ENCODE measurements around the gene USF1.

DNA sequence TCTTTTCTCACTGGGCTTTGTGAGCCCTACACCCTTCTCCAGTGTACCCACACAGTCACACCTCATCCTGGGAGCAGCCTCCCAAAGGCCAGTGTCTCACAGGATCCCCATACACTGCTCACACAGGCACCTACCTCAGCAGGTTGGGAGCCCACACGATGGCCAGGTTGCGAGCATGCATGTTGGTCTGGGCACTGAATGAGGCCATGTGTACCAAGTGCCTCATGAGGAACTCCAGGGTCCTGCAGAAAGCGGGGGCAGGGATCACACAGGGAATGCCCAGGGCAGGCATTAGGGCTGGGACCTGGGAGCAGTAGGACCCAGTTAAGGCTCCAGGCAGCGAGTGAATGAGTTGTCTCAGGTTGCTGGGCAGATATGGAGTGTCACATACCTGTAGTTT lies 8.5 kb upstream of the USF1 start:
- TF ChIP-seq POLR2A (IDR thresholded peaks at IDR 0.05) = no peak
- TF ChIP-seq POLR2AphosphoS5 (IDR thresholded peaks at IDR 0.05) = no peak
- TF ChIP-seq, protein P1, sequence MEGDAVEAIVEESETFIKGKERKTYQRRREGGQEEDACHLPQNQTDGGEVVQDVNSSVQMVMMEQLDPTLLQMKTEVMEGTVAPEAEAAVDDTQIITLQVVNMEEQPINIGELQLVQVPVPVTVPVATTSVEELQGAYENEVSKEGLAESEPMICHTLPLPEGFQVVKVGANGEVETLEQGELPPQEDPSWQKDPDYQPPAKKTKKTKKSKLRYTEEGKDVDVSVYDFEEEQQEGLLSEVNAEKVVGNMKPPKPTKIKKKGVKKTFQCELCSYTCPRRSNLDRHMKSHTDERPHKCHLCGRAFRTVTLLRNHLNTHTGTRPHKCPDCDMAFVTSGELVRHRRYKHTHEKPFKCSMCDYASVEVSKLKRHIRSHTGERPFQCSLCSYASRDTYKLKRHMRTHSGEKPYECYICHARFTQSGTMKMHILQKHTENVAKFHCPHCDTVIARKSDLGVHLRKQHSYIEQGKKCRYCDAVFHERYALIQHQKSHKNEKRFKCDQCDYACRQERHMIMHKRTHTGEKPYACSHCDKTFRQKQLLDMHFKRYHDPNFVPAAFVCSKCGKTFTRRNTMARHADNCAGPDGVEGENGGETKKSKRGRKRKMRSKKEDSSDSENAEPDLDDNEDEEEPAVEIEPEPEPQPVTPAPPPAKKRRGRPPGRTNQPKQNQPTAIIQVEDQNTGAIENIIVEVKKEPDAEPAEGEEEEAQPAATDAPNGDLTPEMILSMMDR (IDR thresholded peaks at IDR 0.05) = no peak

Measured in stomach (tissue), 4 donors.